Measurements from ENCODE around the gene SYT9.
"Not testable (repeated sequence)": the region's sequence is repeated elsewhere in the genome, so short reads cannot be mapped to it uniquely, and the experiment has no call there.

The SYT9 gene

DNA sequence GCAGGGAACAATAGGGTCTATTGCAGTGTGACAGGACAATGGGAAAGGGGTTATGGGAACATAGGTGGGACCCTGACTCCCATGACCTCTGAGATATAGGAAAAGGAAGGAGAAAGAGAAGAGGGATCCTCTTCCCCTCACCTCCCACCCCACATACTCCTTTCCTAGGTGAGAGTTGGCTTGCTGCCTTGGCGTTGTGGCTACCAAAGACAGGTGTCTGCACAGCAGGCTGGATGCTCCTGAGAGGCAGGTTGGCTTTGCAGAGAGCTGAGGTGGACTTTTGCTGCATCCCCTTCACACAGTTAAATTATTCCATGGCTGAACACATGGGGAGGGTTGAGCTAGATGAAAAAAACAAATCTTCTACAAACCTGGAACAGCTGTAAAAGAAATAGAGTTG, 80.7 kb downstream of the SYT9 start:
- FAIRE-seq (no peak), DNase-seq (ENCODE audit: extremely low spot score, insufficient read length, low read depth) (no peak)

DNA sequence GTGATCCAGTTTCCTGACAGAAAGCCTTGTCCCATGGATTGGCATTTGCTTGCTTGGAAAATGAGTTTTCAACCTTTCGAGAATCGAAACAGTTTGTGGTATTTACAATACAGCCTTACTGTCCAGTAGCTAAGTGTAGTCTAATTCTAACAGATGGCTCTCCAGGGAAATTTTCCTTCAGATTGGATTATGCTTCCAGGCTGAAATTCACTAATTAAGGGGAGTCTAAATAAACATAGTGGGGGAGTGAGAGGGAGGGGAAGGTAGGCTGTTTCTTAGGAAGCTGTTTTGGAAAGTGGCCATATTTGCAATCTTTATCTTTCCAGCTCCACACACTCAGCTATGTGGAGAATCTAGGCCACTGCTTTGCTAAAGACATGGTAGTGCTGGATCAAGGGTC, 81.3 kb downstream of the SYT9 start:
- FAIRE-seq (no peak), DNase-seq (ENCODE audit: extremely low spot score, insufficient read length, low read depth) (no peak)

DNA sequence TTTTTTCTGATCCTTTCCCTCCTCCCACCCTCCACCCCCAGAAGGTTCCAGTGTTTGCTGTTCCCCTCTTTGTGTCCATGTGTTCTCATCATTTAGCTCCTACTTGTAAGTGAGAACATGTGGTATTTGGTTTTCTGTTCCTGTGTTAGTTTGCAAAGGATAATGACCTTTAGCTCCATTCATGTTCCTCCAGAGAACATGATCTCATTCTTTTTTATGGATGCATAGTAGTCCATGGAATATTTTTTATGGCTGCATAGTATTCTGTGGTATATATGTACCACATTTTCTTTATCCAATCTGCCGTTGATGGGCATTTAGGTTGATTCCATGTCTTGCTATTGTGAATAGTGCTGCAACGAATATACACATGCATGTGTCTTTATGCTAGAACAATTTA, 83.7 kb downstream of the SYT9 start:
- not testable (repeated sequence) for FAIRE-seq; DNase-seq (ENCODE audit: extremely low spot score, insufficient read length, low read depth)

DNA sequence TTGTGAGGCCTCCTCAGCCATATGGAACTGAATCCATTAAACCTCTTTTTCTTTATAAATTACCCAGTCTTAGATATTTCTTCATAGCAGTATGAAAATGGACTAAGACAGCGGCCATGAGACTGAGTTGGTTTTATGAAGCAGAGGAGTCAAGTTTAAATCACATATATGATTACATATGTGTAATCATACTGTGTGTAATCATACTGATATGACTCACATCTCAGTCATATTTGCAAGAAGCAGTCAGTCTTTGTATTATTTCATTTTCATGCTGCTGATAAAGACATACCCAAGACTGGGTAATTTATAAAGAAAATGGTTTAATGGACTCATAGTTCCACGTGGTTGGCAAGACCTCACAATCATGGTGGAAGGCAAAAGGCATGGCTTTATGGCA, 89.8 kb downstream of the SYT9 start:
- DNase-seq (ENCODE audit: extremely low spot score, insufficient read length, low read depth), result no peak

DNA sequence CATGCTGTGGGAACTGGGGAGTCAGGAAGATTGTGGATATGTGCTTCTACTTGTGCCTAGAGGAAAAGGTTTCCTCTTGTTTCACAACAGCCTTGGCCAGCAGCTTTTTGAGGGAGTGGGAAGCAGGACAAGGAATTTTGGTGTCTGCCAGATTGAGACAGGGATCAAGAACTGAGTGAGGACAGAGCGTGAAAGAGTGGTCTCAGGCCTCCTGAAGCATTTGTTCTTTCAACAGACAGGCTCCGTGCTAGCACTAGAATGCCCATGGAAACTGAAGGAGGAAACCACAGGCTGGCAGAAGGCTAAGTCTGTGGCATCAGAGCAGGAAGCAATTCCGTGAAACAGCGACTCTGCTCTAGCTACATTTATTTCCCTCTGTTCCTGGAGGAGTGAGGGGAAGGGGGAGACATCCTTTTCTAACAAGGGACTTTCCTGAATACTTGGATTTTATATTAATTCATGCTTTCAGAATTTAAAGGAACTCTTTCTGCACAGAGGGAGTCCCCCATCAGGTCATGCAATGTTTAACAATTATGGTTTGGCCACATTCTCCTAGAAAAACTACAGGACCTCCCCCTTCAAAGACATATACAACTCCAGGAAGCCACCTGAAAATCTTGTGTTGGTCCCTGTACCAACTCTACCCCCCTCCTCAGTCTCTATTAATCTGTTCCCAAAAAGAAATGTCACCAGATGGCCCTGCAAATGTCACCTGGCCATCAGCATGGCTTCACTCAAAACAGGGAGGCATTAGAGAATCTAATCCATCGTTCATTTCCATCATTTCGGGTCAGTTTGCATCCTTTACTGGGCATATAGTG, 96.1 kb downstream of the SYT9 start:
- FAIRE-seq, result no peak
- DNase-seq (ENCODE audit: extremely low spot score, insufficient read length, low read depth), result no peak

More for the DNA sequence above, 89.8 kb downstream of the SYT9 start:
- no peak for FAIRE-seq

DNA sequence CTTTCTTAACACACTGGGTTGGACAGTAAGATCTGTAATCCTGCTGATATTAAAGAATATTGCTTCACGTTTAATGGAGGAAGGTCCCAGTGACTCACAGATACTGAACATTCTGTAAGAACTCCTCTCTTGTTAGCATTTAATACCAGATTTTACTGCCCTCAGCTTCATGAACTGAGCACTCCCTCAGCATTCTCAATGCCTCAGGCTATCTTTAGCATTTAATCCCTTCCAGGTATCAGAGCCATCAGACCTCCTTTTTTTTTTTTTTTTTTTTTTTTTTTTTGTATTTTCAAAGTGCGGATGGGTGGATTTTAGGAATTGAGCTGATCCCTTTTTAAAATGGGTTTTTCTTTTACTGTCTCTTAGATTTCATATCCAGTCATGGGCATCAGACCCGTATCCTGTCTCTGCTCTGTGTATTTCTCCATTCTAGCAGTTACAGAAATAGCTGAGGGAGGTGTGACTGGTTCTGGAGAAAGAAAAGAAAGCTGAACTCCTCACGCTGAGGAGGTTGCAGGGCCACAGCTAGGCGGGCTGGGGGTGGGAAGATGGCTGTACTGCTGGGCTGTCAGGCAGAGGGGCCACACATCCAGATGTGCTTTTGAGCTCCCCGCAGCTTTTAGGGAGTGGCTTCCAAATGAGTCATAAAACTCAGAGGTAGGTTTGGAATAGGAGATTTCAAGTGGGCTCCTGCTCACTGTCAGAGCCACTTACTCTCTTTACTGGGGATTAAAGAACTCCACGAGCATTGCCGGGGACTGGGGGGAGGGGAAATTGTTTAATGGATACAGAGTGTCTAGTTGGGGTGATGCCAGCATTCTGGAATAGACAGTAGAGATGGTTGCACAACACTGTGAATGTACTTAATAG, 97.0 kb downstream of the SYT9 start:
- DNase-seq (ENCODE audit: extremely low spot score, insufficient read length, low read depth) (no peak), FAIRE-seq (no peak)

DNA sequence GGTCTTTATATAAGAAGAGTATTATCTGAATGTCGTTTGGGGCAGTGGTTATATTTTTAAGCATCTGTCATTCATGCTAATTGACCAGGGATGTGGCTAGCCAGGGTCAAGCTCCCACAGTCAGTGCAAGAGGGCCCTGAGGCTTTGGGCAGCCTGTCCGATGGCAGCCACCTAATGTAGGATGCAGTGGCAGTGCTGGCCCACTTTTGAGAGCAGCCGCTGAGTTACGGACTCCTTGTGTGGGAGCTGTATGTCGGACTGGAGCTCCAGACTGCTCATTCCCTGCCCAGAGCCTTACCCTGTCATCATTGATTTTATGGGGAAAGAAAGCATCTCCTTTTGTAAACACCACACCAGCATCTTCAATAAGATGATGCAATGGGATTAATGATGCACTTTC, 99.5 kb downstream of the SYT9 start:
- FAIRE-seq (no peak), DNase-seq (ENCODE audit: extremely low spot score, insufficient read length, low read depth) (no peak)

DNA sequence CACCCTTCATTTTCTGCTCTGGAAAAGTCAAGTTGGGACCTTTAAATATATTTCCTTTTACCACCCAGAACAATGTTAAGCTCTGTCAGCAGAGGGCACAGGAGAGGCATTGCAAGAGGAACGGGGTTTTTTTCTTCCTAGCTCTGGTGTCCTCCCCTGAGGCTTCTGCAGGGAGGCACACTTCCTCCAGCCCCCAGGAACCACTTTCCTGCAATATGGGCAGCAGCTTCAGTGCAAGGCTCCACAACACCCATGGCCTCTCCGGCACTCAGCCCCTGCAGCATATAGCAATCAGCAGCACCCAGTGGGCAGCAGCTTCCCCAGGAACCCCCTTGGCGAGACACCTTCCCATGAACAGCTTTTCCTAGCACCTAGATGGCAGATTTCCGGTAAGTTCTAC, 101.4 kb downstream of the SYT9 start:
- FAIRE-seq (no peak), DNase-seq (ENCODE audit: extremely low spot score, insufficient read length, low read depth) (peak; percentile 5)

DNA sequence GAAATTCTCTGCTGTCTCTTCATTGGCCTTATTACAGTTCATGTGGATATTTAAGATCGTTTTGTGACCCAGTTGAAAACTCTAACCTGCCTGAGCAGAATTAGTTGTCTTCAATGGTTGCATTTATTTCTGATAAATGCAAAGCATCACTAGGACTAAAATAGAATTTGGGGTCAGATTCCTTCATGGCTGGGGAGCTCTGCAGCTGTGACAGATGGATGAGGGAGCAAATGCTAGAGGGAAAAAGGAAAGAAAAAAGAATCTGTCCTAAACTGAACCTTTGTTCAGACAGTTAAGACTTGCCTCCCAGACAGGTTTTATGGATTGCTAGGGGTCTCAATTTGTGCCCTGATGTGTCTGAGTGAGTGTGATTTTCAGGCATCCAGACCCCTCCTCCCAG, 113.0 kb downstream of the SYT9 start:
- no peak for DNase-seq (ENCODE audit: extremely low spot score, insufficient read length, low read depth)
- FAIRE-seq, result no peak

DNA sequence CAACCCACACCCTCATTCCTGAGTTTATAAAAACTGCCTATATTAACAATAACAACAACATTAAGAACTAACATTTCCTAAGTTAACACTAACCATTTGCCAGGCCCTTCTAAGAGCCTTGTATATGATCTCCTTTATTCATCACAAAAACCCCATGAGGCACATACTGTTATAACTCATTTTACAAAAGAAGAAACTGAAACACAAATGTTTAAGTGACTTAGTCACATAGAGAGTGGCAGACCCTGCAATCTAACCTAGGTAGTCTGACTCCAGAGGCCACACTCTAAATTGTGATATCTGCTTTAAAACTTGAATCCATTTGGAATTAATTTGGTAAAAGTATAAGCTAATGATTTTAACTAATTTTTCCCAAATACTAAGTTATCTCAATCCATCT, 116.1 kb downstream of the SYT9 start:
- no peak for DNase-seq (ENCODE audit: extremely low spot score, insufficient read length, low read depth)
- FAIRE-seq, result no peak

DNA sequence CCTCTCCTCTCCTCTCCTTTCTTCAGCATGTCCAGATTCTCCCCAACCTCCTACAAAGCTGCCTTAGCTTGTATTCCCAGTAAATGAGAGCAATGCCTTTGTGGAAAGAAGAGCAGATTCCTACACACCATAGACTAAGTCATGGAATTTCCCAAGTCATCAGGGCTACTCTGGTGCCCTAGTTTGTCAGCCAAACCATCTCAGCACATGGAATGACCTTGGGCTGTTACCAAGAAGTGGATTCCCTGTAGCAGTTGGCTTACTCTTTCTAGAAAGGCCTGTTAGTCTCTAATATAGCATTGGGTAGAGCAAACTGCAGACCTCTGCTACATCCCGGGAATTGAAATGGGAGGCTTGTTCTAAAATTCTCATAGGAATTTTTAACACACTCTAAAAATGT, 124.7 kb downstream of the SYT9 start:
- DNase-seq (ENCODE audit: extremely low spot score, insufficient read length, low read depth) (no peak), FAIRE-seq (no peak)

DNA sequence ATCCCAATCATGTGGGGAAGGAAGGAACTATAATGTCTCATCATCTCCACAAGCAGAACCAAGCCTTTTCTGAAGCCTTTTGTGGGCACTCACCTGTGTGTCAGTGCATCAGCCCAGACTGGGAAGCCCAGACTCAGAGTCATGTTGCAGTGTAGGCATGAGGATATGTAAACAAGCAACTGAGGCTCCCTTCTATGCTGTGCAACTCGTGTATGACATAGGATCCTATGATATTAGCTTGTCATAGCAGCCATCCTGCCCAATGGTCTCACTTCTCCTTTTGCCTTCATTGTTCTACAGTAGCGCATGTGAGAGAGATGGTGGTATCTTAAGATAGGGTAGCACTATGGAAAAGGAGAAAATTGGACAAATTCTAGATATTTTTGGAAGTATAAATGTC, 130.2 kb downstream of the SYT9 start:
- FAIRE-seq (no peak), DNase-seq (ENCODE audit: extremely low spot score, insufficient read length, low read depth) (no peak)

DNA sequence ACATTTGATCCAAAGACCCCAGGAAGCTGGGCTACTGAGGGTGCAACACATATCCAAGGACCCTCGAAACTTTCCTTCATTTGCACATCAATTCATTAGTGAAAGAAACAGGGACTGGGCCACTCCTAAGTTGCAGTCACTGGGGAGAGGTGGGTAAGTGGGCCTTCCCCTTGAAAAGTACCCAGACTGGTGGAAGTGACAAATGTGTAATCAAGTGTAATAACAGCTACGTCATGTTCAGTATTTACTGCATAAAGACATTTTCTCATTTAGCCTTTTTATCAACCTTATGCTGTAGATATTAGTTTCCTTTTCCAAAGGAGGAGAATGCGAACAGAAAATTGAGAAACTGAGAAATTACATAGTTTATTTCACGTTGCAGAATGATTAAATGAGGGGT, 131.7 kb downstream of the SYT9 start:
- DNase-seq (ENCODE audit: extremely low spot score, insufficient read length, low read depth), result no peak
- FAIRE-seq, result no peak

DNA sequence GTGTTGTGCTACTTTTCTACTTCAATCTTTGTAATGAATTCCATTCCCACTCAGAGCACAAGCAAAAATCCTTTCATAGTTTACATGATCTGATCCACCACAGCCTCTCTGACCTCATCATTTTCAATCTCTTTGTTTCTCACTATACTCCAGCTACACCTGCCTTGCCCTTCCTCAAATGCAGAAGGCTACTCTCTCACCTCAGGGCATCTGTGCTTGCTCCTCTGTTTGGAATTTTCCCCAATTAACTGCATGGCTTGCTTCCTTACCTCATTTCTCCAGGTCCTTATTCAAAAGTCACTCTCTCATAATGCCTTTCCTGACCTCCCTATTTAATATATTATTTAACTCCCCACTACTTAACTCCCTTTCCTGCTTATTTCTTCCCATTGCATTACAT, 133.0 kb downstream of the SYT9 start:
- FAIRE-seq, result no peak
- DNase-seq (ENCODE audit: extremely low spot score, insufficient read length, low read depth), result no peak

DNA sequence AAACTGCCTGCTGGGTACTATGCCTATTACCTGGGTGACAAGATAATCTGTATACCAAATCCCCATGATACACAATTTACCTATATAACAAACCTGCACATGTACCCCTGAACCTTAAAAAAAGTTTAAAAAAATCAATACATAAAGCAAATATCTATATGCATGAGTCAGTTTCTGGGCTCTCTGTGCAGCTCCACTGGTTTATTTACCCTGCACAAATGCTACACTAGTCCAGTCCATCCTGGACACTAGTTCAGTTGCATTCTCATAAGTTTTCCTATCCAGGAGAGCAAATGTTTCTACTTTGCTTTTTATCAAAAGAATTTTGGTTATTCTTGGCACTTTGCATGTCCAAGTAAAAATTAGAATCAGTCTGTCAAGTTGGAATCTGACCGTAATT, 133.8 kb downstream of the SYT9 start:
- no peak for FAIRE-seq

DNA sequence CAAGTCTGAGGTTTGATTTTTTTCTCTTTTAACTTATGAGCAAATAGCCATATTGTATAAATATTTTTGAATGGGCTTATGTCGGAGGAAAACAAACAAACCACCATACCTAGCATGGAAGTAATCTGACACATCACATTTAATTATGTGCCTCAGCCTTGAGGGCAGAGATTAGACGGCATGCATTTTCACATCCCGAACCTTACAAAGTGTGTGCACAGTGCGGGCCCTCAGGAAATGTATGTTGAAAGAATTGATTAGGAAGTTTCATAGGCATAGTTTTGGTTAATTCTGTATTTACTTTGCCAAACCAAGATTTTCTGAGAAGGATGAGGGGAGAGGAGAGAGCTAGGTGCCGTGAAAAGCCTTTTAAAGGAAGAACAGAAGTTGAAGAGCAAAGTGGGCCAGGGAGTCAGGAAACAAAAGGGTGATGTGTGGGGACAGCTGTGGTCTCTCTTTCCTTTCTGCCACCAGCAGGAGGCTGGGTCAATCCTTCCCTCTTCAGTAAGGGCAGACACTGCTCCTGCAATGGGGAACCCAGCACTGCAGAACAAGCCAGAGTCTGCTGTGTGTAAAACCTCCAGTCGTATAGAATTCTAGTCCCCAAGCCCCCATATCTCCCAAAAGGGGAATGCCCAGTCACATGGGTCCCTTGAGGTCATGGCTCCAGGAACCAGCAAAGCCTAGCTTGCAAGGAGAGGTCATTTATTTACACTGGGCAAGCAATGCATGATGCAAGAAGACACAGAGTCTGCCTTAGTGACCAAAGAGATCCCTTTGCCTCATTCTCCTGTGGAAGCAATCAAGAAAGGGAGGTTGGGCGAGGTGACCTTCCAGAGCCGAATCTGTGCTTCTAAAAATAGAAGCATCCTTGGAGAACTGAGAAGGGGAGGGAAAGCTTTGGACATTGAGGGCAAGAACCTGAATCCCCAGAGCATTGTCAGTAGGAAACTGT, 162.5 kb downstream of the SYT9 start:
- FAIRE-seq (no peak), DNase-seq (ENCODE audit: extremely low spot score, insufficient read length, low read depth) (no peak)

More for the DNA sequence above, 133.8 kb downstream of the SYT9 start:
- DNase-seq (ENCODE audit: extremely low spot score, insufficient read length, low read depth), result no peak

DNA sequence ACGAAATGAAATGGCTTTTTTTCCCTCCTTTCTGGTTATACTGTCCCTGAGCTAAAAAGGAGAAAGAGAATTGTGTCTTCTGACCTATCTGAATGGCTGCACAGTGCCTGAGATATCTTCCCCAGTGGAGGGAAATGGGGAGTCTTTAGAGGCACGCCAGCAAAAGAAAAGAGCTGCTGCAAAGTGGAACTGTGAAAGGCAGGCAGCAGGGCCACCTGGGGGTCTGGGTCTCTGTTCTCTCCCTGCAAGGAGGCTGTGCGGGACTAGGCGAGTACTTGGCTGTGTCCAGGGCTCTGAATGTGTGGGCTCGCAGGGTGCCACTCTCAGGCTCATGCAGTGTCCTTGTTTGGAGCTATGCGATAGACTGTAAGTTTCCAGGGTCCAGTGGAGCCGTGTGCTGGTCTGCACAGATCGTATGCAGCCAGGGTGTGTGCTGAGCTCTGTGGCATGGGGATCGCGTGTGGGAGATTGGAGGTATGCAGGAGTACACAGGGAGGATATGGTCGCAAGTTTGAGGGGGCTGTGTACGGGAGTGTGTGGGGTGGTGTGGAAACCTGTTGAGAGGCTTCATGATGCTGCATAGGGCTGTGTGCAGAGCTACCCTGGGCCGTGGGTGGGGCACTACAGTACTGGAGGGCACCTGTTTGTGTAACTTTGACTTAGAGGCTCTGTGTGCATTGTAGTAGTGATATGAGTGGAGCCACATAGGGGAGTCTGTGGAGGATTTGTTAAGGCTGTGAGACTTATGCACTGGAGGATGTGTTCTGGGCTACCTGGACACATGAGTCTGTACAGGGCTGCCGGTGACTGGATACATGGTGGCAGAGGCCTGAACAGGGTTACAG, 163.5 kb downstream of the SYT9 start:
- no peak for DNase-seq (ENCODE audit: extremely low spot score, insufficient read length, low read depth)
- no peak for FAIRE-seq

DNA sequence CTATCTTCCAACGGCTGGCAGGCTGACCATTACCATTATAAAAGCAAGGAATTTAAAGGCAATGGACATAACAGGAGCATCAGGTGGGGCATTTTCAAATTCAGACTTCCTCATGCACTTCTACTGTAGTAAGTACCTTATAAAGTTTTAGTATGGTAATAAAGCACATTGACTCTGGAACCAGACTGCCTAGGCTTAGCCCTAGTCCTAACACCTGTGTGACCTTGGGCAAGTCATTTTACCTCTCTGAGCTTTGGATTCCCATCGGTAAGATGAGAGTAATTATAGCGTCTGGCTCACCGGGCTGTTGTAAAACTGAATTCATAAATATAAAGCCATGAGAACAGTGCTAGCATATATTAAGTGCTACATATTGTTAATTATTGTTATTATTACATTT, 164.4 kb downstream of the SYT9 start:
- FAIRE-seq (no peak), DNase-seq (ENCODE audit: extremely low spot score, insufficient read length, low read depth) (no peak)

DNA sequence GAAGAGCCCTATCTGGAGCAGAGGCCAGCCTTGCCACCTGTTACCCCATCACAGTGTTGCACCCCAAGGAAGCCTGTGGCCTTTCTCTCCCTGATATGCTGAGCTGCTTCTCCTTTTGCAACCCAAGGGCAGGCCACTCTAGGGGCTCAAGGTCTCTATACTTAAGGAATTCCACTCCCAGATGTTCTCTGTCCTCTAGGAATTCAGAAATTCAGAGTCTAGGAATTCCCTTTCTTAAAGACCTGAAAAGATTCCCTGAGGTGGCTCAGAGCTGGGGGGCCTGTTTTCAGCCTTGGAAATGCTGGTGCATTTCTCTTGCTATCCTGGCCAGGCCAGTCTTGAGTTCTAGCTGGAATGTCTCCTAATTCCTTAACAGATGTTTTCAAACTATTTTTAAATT, 165.6 kb downstream of the SYT9 start:
- FAIRE-seq (no peak), DNase-seq (ENCODE audit: extremely low spot score, insufficient read length, low read depth) (no peak)
